ENCODE data around the gene TAB2.

TAB2 gene

GRCh38 chr6:149278997-149279396, 38.5 kb upstream of the TAB2 start:
- DNase-seq = no peak
- WGBS = 95% methylated on average over 1 of the region's 1 CpG
- H3K14ac ChIP-seq (ENCODE audit: low read length in 2 of 2) = no peak overlapping the region
- no peak overlapping the region for H2BK12ac ChIP-seq (ENCODE audit: low read length in 2 of 2)
- H3K4me2 ChIP-seq (ENCODE audit: low read length, poor library complexity, severe bottlenecking) = no peak overlapping the region
- no peaks in the 10 kb centered on the region for H3K27me3 ChIP-seq (ENCODE audit: control insufficient read depth in 1 of 2, insufficient read depth in 1 of 2, low read length in 2 of 2)
- no peak overlapping the region for H2BK120ac ChIP-seq (ENCODE audit: low read depth, low read length)
- no peak overlapping the region for H2AFZ ChIP-seq (ENCODE audit: low read depth, low read length)
- H3K9me3 ChIP-seq (ENCODE audit: control insufficient read depth, low read length) = no peaks in the 10 kb centered on the region
- no peak overlapping the region for H3K9ac ChIP-seq (ENCODE audit: low read length)
- H3K4me3 ChIP-seq (ENCODE audit: insufficient read depth in 1 of 2, low read depth in 1 of 2, low read length in 2 of 2) = no peak overlapping the region
- H3K18ac ChIP-seq (ENCODE audit: low read depth in 1 of 2, low read length in 2 of 2) = no peak overlapping the region
- H2BK15ac ChIP-seq (ENCODE audit: low read depth, poor library complexity, severe bottlenecking) = no peak overlapping the region
- no peak overlapping the region for H3K27ac ChIP-seq (ENCODE audit: low read length, poor library complexity, severe bottlenecking)
- no peak overlapping the region for H3K4ac ChIP-seq (ENCODE audit: low read depth in 1 of 2, low read length in 2 of 2)
- no peaks in the 10 kb centered on the region for H3K79me1 ChIP-seq (replicated peaks; ENCODE audit: low read length, poor library complexity, severe bottlenecking)
- H4K8ac ChIP-seq (ENCODE audit: low read length) = no peak overlapping the region
- H3K23ac ChIP-seq (ENCODE audit: low read length in 2 of 2) = no peak overlapping the region
- H2AK5ac ChIP-seq (ENCODE audit: low read length, severe bottlenecking) = no peak overlapping the region
- H2BK5ac ChIP-seq (ENCODE audit: low read depth, low read length, poor library complexity, severe bottlenecking) = no peak overlapping the region
- no peak overlapping the region for H4K91ac ChIP-seq (ENCODE audit: low read length)
- no peaks in the 10 kb centered on the region for H3K36me3 ChIP-seq (ENCODE audit: control insufficient read depth in 1 of 2, insufficient read depth in 2 of 2, low read depth in 1 of 2, low read length in 2 of 2)
- H3K4me1 ChIP-seq (ENCODE audit: control insufficient read depth, insufficient read depth, low read depth, low read length) = no peaks in the 10 kb centered on the region

DNA sequence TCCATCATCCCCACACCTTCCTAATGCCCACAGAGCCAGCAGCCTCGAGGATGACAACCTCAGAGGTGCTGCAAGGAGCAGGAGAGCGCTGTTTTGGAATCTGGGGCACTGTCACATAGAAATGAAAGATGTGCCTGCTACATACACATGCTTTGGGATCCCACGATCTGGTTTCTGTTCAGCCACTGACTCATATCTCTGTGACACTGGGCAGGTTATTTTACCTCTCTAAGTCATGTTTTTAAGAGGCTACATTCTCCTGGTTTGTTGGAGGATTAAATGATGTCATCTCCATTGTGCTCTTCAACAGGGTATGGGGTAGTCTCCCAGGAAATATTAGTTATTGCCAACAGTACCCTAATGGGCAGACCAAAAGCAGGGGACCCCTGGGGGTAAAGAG, 32.6 kb upstream of the TAB2 start:
- no peak overlapping the region for H2AK5ac ChIP-seq (ENCODE audit: low read length, severe bottlenecking)
- no peak overlapping the region for H3K18ac ChIP-seq (ENCODE audit: low read depth in 1 of 2, low read length in 2 of 2)
- no peaks in the 10 kb centered on the region for H3K36me3 ChIP-seq (ENCODE audit: control insufficient read depth in 1 of 2, insufficient read depth in 2 of 2, low read depth in 1 of 2, low read length in 2 of 2)
- no peak overlapping the region for H3K27ac ChIP-seq (ENCODE audit: low read length, poor library complexity, severe bottlenecking)
- H3K4me2 ChIP-seq (ENCODE audit: low read length, poor library complexity, severe bottlenecking) = no peak overlapping the region
- no peak overlapping the region for H2AFZ ChIP-seq (ENCODE audit: low read depth, low read length)
- no peak overlapping the region for H3K14ac ChIP-seq (ENCODE audit: low read length in 2 of 2)
- no peak overlapping the region for H3K4me3 ChIP-seq (ENCODE audit: insufficient read depth in 1 of 2, low read depth in 1 of 2, low read length in 2 of 2)
- H3K4ac ChIP-seq (ENCODE audit: low read depth in 1 of 2, low read length in 2 of 2) = no peak overlapping the region
- H4K8ac ChIP-seq (ENCODE audit: low read length) = no peak overlapping the region
- no peak for DNase-seq
- WGBS = 89% methylated on average over 3 of the region's 3 CpGs
- H3K9ac ChIP-seq (ENCODE audit: low read length) = no peak overlapping the region
- no peaks in the 10 kb centered on the region for H3K79me1 ChIP-seq (replicated peaks; ENCODE audit: low read length, poor library complexity, severe bottlenecking)
- H2BK5ac ChIP-seq (ENCODE audit: low read depth, low read length, poor library complexity, severe bottlenecking) = no peak overlapping the region
- no peak overlapping the region for H3K23ac ChIP-seq (ENCODE audit: low read length in 2 of 2)
- no peak overlapping the region for H2BK15ac ChIP-seq (ENCODE audit: low read depth, poor library complexity, severe bottlenecking)
- no peaks in the 10 kb centered on the region for H3K9me3 ChIP-seq (ENCODE audit: control insufficient read depth, low read length)
- no peak overlapping the region for H2BK12ac ChIP-seq (ENCODE audit: low read length in 2 of 2)
- H3K4me1 ChIP-seq (ENCODE audit: control insufficient read depth, insufficient read depth, low read depth, low read length) = no peaks in the 10 kb centered on the region
- H2BK120ac ChIP-seq (ENCODE audit: low read depth, low read length) = no peak overlapping the region
- H4K91ac ChIP-seq (ENCODE audit: low read length) = no peak overlapping the region
- no peaks in the 10 kb centered on the region for H3K27me3 ChIP-seq (ENCODE audit: control insufficient read depth in 1 of 2, insufficient read depth in 1 of 2, low read length in 2 of 2)

DNA sequence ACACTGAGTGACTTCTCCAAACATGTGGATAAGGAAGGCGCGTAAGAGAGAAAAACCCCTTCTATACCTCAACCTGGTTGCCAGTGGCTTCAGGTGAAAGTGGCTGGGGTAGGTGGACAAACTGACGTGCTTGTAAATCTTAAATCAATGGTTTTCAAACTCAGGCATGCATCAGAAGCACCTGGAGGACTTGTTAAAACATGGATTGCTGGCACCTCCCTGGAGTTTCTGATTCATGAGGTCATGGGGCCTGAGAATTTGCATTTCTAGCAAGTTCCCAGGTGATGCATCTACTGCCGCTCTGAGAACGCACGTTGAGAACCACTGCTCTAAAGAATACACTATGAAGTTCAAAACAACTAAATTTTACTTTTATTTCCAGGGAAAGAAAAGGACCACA, 31.9 kb upstream of the TAB2 start:
- Histone ChIP-seq H2BK120ac (ENCODE audit: low read depth, low read length) (no peak overlapping the region), H4K91ac (ENCODE audit: low read length) (no peak overlapping the region), H3K9ac (ENCODE audit: low read length) (no peak overlapping the region), H3K18ac (ENCODE audit: low read depth in 1 of 2, low read length in 2 of 2) (peak overlapping the region in 1 of 2 experiments; percentile 9), H3K9me3 (ENCODE audit: control insufficient read depth, low read length) (no peaks in the 10 kb centered on the region), H2BK5ac (ENCODE audit: low read depth, low read length, poor library complexity, severe bottlenecking) (no peak overlapping the region), H4K8ac (ENCODE audit: low read length) (no peak overlapping the region), H3K23ac (ENCODE audit: low read length in 2 of 2) (no peak overlapping the region), H3K79me1 (replicated peaks; ENCODE audit: low read length, poor library complexity, severe bottlenecking) (no peaks in the 10 kb centered on the region), H2BK15ac (ENCODE audit: low read depth, poor library complexity, severe bottlenecking) (no peak overlapping the region), H3K4me2 (ENCODE audit: low read length, poor library complexity, severe bottlenecking) (no peak overlapping the region), H2AFZ (ENCODE audit: low read depth, low read length) (no peak overlapping the region), H2BK12ac (ENCODE audit: low read length in 2 of 2) (no peak overlapping the region), H3K4me3 (ENCODE audit: insufficient read depth in 1 of 2, low read depth in 1 of 2, low read length in 2 of 2) (no peak overlapping the region), H3K27me3 (ENCODE audit: control insufficient read depth in 1 of 2, insufficient read depth in 1 of 2, low read length in 2 of 2) (no peaks in the 10 kb centered on the region), H3K4ac (ENCODE audit: low read depth in 1 of 2, low read length in 2 of 2) (no peak overlapping the region), H3K27ac (ENCODE audit: low read length, poor library complexity, severe bottlenecking) (no peak overlapping the region), H2AK5ac (ENCODE audit: low read length, severe bottlenecking) (no peak overlapping the region), H3K36me3 (ENCODE audit: control insufficient read depth in 1 of 2, insufficient read depth in 2 of 2, low read depth in 1 of 2, low read length in 2 of 2) (no peaks in the 10 kb centered on the region), H3K14ac (ENCODE audit: low read length in 2 of 2) (no peak overlapping the region), H3K4me1 (ENCODE audit: control insufficient read depth, insufficient read depth, low read depth, low read length) (no peaks in the 10 kb centered on the region)
- 88% methylated on average over 1 of the region's 6 CpGs for WGBS
- no peak for DNase-seq

- 87% methylated on average over 5 of the region's 6 CpGs for WGBS
- Histone ChIP-seq H3K18ac (ENCODE audit: low read depth in 1 of 2, low read length in 2 of 2) (no peak overlapping the region), H3K79me1 (replicated peaks; ENCODE audit: low read length, poor library complexity, severe bottlenecking) (no peaks in the 10 kb centered on the region), H2BK12ac (ENCODE audit: low read length in 2 of 2) (no peak overlapping the region), H3K4me2 (ENCODE audit: low read length, poor library complexity, severe bottlenecking) (no peak overlapping the region), H3K23ac (ENCODE audit: low read length in 2 of 2) (no peak overlapping the region), H3K27ac (ENCODE audit: low read length, poor library complexity, severe bottlenecking) (no peak overlapping the region), H3K27me3 (ENCODE audit: control insufficient read depth in 1 of 2, insufficient read depth in 1 of 2, low read length in 2 of 2) (no peaks in the 10 kb centered on the region), H2BK5ac (ENCODE audit: low read depth, low read length, poor library complexity, severe bottlenecking) (no peak overlapping the region), H2BK15ac (ENCODE audit: low read depth, poor library complexity, severe bottlenecking) (no peak overlapping the region), H2AK5ac (ENCODE audit: low read length, severe bottlenecking) (no peak overlapping the region), H3K36me3 (ENCODE audit: control insufficient read depth in 1 of 2, insufficient read depth in 2 of 2, low read depth in 1 of 2, low read length in 2 of 2) (no peaks in the 10 kb centered on the region), H4K8ac (ENCODE audit: low read length) (no peak overlapping the region), H3K4me1 (ENCODE audit: control insufficient read depth, insufficient read depth, low read depth, low read length) (no peaks in the 10 kb centered on the region), H3K4ac (ENCODE audit: low read depth in 1 of 2, low read length in 2 of 2) (no peak overlapping the region), H2AFZ (ENCODE audit: low read depth, low read length) (no peak overlapping the region), H3K14ac (ENCODE audit: low read length in 2 of 2) (no peak overlapping the region), H3K4me3 (ENCODE audit: insufficient read depth in 1 of 2, low read depth in 1 of 2, low read length in 2 of 2) (no peak overlapping the region), H3K9ac (ENCODE audit: low read length) (no peak overlapping the region), H3K9me3 (ENCODE audit: control insufficient read depth, low read length) (no peaks in the 10 kb centered on the region), H2BK120ac (ENCODE audit: low read depth, low read length) (no peak overlapping the region), H4K91ac (ENCODE audit: low read length) (no peak overlapping the region)
- DNase-seq = no peak
Observed at GRCh38 chr6:149286905-149287304, 30.6 kb upstream of the TAB2 start.
